ENCODE data around the gene THTPA.
A peak's percentile ranks its signal among the peaks of the same experiment; 100 is the strongest.

THTPA gene

DNA sequence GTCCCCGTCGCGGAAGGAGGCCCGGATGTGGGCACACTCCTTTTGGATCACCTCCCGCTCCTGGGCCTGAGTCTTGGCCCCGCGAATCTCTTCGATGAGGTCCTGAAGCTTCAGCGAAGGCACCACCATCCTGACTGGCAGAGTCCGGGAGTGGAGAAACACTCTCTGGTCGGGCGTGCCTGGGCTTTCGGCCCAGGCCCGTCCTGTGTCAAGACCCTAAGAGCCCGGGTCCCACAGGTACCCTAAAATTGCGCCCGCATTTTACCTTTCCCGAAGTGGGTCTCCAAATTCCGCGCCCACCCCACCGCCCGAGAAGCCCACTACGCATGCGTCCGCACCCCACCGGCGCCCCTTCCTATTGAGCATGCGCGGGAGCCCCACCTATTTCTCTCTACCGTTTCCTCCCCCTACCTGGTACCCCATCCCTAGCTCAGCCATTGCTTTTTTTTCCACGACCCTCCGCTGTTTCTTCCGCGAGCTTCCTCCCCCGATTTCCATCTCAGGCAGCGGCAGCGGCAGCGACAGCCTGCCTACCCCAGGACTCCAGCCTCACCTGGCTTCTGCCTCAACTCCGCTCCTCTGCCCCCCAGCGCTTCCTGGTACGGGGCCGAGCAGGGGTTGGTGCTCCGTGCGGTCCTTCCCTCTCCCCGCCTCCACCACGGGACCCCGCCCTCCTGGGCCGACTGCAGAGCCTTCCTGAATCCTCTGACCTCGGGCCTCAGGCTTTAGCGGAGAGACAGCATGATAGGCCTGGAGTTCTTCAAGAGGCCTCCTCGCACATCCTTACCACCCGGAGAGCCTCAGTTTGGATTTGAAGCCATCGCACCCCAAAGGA is 11.3 kb downstream of the THTPA start, which contains the start of gene AP1G2:
Gene AP1G2, minus strand, starts transcription at position 606 of the 835 bp plus-strand sequence. Its CDS starts 477 bp downstream, at position 129.
- peak in 12 of 14 donors; percentile 52 to 86 (median 73) for DNase-seq

GRCh38 chr14:23568021-23568599 is 12.0 kb downstream of the THTPA start:
- DNase-seq = no peak

GRCh38 chr14:23568600-23569331 is 12.7 kb downstream of the THTPA start:
- DNase-seq = no peak

- peak in 3 of 14 donors; percentile 39 to 91 (median 53) for DNase-seq
Observed at GRCh38 chr14:23569443-23570151, 13.5 kb downstream of the THTPA start.

DNA sequence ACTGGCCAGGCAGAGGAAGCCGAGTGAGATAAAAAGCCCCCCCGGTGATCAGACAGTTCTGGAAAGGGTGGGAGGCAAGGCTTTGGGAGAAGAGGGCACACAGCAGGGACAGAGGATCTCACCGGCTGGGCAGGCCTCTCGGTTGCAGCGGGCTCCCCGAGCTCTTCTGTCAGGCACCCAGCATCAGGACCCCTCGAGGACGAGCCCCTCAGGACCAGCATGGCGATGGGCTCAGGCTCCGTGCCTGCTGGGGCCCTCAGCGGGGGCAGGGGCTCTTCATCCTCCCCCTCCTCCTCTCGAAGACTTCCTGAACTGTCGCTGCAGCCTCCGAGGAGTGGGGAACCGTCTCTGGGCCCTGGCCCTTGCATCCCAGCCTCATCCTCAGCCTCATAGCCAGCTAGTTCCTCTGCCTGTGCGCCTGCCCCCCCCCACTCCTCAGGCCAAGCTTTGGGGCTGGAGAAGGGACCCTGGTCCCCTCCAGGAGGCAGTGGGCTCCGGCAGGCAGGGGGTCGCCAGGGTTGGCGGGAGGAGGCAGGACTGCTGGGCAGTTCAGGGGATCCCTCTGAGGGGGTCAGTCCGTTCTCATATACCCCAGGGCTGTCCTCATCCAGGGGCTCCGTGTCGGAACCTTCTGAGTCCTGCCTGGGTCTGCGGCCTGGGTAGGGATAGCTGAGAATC is 14.9 kb downstream of the THTPA start:
- no peak for DNase-seq

DNA sequence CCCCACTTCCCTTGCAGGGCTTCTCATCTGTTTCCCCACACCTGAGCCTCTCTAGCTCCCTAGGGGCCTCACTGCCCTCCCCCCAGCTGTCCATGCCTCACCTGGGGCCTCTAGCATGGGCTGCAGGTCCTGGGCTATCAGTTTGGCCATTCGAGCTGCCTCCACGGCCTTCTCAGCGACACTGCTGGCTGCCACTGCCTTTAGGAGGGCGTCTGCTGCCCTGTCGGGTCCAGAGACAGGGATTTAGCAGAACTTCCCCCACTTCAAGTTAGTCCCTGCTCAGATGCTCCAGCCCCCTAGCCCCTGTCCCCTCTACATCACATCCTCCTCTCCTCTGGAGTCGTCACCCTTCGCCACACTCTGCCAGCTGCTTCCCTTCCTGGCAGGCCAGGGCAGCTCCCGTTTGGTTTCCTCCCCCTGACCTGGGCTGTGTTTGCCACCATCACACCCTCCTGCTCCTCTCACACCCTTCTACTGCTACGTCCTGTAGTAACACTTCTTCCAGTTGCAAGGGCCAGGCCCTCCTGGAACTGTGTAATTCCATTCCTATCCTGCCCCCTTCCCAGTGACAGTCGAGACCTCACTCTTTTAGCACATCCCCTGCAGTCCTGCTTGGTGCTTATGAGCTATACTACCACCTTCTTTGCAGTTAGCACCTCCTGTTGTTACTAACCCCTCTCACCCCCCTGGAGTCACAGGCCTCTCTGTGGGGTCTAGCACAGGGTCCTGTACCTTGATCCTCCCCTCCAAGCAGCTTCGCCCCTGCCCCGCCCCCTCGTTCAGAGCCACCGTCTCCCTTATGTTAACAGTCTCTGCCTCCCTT is 15.8 kb downstream of the THTPA start:
- DNase-seq = no peak

- DNase-seq = no peak
Observed at GRCh38 chr14:23572524-23572828, 16.4 kb downstream of the THTPA start.

DNA sequence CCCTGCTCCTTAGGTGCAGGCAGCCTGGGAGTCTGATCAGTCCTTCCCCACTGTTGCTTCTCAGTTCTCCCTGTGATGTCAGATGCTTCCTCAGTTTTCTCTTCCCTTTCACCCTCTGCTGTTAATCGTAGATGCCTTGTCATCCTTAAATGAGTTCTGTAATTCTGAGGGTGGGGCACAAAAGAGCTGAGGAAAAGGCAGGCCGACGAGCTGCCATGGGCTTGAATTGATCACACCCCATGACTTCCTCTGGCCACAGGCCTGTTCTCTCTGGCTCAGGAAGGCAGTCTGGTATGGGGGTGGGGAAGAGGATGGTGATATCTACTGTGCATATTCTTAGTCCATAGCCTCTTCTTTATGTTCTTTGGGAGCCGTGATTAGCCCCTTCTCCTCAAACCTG is 16.8 kb downstream of the THTPA start:
- DNase-seq = no peak

DNA sequence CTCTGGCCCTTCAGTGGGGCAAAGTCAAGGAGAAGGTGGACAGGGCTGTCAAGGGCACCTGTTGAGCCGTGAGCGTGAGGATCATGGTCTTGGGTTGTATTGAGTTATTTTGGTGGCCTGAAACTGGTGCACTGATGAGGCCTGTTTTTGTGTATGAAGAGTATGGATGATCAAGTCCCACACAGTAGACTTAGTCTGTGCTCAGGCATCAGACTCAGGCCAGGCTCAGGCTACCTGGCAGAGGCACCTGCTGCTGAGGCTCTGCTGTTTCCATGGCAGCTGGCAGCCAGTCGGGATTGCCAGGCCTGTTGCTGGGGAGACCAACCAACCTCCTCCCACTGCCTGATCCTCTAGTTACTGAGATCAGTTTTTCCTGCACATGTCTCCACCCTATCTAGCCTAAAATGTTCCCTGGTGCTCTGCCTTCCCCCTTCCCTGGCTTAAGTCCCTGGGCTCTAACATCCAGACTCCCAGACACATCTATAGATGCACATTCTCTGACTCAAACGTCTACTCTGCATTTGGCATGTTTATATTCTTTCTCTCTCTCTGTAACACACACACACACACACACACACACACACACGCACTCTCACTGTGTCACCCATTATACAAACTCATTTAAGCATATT is 17.4 kb downstream of the THTPA start:
- DNase-seq = peak in 1 of 14 donors; percentile 72

- peak in 1 of 14 donors; percentile 53 for DNase-seq
Observed at GRCh38 chr14:23577004-23577681, 21.1 kb downstream of the THTPA start.

GRCh38 chr14:23577710-23578392 is 21.8 kb downstream of the THTPA start:
- DNase-seq = no peak

DNA sequence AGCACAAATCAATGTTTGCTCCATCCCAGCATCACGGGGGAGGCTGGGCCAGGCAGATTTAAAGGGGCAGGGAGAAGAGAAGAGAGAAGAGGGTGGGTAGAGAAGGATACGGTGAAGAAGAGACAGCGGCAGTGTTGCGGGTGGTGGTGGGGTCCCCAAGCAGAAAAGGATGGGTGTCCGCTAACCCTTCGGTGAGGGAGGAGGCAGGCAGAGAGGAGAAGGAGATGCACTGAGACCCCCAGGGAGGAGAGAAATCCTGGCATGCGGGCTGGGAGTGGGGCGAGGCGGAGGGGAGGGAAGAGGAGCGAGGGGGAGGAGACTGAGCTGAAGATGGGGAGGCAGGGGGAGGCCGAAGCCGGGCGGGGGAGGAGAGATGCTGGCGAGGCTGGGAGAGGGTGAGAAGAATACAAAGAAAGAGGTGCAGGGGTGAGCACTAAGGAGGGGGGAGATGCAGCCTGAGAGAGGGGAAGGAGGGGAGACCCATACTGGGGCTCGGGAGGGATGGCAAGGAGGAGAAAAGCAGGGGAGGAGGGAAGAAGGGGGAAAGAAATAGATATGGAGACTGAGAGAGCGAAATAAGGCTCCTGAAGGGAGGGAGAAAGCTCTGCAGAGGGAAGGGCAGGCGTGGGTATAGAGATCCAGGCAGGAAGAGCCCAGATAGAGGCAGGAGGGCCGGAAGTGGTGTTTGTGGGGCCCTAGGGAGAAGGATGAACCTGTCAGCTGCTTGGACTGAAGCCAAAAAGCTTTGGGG is 22.7 kb downstream of the THTPA start, which contains the start of gene JPH4:
Gene JPH4, minus strand, starts transcription at position 231 of the 751 bp plus-strand sequence. CDS start 1,337 bp downstream, outside the sequence.
- peak in 2 of 14 donors; percentile 48 to 91 for DNase-seq

DNA sequence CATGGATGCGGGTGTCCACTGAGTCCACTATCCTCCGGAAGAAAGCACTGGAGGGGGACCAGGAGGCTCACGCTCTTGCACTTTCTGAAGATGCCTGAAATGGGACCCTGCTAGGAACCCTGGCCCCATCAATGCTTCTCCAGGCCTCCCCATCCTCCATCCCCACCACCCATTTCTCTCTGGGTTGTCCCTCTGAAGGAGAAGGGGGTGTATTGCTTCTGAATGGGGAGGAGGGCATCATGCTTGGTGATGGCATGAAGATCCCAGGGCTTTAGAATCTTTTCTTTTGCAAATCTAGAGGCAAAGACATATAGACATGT is 23.2 kb downstream of the THTPA start:
- no peak for DNase-seq

- no peak for DNase-seq
Observed at GRCh38 chr14:23579739-23580138, 23.7 kb downstream of the THTPA start.

DNA sequence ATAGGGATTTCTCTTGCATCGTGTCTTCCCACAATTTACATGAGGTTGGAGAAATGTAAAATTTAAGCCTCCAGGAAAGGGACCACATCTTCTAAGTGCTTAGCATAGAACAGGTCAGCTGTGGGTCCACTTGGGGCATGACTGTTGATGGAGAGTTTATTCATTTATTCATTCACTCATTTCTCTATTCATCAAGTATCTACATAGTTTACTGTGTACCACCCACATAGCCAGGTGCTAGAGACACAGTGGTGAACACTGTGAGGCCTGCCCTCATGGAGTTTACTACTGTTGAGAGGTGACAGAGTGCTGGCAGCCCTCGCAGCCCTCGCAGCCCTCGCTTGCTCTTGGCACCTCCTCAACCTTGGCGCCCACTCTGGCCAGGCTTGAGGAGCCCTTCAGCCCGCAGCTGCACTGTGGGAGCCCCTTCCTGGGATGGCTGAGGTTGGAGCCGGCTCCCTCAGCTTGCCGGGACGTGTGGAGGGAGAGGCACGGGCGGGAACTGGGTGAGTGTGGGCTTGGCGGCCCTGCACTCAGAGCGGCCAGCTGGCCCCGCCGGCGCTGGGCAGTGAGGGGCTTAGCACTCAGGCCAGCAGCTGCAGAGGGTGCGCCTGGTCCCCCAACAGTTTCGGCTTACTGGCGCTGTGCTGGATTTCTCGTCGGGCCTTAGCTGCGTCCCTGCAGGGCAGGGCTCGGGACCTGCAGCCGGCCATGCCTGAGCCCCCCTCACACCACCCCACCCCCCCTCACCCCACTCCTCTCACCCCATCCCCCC is 24.3 kb downstream of the THTPA start:
- no peak for DNase-seq

DNA sequence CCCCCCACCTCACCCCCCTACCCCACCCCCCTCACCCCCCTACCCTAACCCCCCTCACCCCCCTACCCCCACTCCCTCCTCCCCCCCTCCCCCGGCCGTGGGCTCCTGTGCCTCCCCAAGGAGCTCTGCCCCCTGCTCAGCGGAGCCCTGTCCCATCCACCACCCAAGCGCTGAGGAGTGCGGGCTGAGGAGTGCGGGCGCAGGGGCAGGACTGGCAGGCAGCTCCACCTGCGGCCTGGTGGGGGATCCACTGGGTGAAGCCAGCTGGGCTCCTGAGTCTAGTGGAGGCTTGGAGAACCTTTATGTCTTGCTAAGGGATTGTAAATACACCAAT is 24.8 kb downstream of the THTPA start:
- no peak for DNase-seq

DNA sequence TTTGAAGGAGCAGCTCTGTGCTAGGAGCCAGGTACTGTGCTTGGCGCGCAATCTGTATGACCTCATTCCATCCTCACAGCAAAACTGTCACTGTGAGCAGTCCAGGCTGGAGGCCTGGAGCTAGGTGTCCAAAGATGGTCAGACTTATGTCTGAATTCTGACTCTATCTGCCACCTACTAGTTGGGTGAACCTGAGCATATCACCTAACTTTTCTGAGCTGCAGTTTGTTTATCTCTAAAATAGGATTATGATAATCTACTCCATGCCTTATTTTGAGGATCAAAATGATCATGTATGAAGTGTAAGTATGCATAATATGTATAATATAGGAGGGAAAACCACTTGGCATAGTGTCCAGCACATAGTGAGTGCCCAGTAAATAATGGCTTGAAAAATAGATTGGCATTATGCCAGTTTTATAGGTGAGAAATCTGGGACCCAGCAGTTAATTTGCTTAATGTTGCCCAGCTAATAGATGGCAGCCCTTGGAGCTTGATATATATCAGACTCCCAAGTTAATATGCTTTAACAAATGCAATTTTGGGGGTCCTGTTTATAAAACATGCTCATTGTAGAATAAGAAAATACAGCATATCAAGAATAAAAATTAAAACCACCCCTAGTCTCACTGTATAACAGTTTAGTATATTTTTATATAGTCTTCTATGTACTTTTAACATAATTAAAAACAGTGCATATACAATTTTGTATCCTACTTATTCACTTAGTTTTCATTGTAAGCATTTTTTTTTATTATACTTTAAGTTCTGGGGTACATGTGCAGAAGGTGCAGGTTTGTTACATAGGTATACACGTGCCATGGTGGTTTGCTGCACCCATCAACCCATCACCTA is 27.1 kb downstream of the THTPA start:
- peak in 1 of 14 donors; percentile 51 for DNase-seq

Measured in C1 segment of cervical spinal cord (tissue), 14 donors.